Measurements from ENCODE around the gene C22orf23. TPM values are rescaled to one million over a fixed set of nuclear protein-coding genes. Genes with fewer than 3 reads are reported as not detected.

Gene C22orf23
- total RNA-seq, 2 donors from 2014 or later = not detected

DNA sequence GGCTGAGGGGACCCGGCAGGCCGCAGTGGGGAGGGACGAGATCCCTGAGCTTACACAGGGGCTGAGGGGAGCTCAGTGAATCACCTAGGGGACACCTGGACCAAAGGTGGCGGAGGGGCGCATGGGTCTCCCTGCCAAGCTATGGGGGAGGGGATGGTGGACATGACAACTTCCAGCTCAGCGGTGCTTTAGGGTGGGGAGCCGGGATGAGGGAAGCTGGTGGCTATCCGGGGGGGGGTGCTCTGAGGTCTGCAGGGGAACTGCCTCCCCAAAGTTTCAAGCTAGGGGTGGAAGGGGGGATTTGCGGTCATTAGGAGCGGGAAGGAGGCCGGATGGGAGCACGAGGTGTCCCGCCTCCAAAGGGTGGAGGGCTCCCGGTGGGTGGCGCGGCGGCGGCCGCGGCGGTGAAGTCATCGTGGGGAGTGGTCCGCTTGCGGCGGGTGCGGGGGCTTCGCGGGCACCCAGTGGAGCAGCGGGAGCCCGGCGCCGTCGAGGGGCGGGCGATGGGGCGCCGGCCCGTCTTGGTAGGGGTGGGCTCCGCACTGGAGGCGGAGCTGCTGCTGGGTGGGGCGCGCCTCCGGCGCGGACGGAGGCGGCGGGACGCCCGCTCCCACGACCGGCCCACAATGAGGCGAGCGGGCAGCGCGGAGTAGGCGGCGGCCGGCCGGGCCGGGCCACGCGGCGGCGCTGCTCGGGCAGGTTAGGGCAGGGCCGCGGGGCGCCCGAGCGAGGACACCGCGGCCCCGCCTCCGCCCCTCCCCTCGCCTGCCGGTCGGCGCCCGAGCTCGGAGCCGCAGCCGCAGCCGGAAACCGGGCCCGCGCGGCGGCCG is 47.7 kb downstream of the C22orf23 start, which contains the start of gene MICALL1:
MICALL1 (plus strand) TSS at position 764 of the 830 bp plus-strand sequence. CDS start 126 bp downstream, outside the sequence.
- peak in 4 of 7 experiments; percentile 45 to 93 (median 77) for TF ChIP-seq CTCF (IDR thresholded peaks at IDR 0.05)
- TF ChIP-seq POLR2A (IDR thresholded peaks at IDR 0.05) = peak in 1 of 3 donors; percentile 35
- WGBS, 2 donors = 18 to 43% methylated on average over 13 to 26 of the region's 90 CpGs
- intact Hi-C loops (cut with DNase I) = no loop called here
- ATAC-seq (peak; percentile 92), DNase-seq (peak; percentile 79 to 87 (median 82))
- H3K27ac ChIP-seq = peak within 1 kb of the TSS; percentile 25 to 79 (median 78)
- H3K9me3 ChIP-seq = no peaks in the 10 kb centered on the region
- no peaks in the 10 kb centered on the region for H3K36me3 ChIP-seq (replicated peaks in 1 of 2; ENCODE audit: insufficient read depth in 1 of 2, low read depth in 2 of 2)
- peak within 1 kb of the TSS; percentile 54 to 62 for H3K4me3 ChIP-seq
- peaks cover 28% of the 10 kb centered on the region for H3K4me1 ChIP-seq
- H3K27me3 ChIP-seq = no peaks in the 10 kb centered on the region

GRCh38 chr22:37904572-37905533 is 48.5 kb downstream of the C22orf23 start:
- TF ChIP-seq POLR2A (IDR thresholded peaks at IDR 0.05) (no peak), CTCF (IDR thresholded peaks at IDR 0.05) (no peak)
- ATAC-seq (no peak), DNase-seq (peak in 3 of 4 donors; percentile 26 to 60 (median 56))
- Histone ChIP-seq H3K9me3 (no peaks in the 10 kb centered on the region), H3K4me3 (no peak overlapping the region), H3K36me3 (replicated peaks in 1 of 2; ENCODE audit: insufficient read depth in 1 of 2, low read depth in 2 of 2) (no peaks in the 10 kb centered on the region), H3K4me1 (peaks cover 28% of the 10 kb centered on the region), H3K27ac (peak overlapping the region; percentile 25 to 77 (median 73)), H3K27me3 (no peaks in the 10 kb centered on the region)
- intact Hi-C loops (cut with DNase I) = no loop called here
- WGBS, 2 donors = 72 to 78% methylated on average over 9 to 10 of the region's 10 CpGs

- intact Hi-C loops (cut with DNase I) = no loop called here
- Histone ChIP-seq H3K27ac (peak overlapping the region; percentile 74 to 90 (median 83)), H3K36me3 (replicated peaks in 1 of 2; ENCODE audit: insufficient read depth in 1 of 2, low read depth in 2 of 2) (no peaks in the 10 kb centered on the region), H3K4me1 (peaks cover 53% of the 10 kb centered on the region), H3K27me3 (no peaks in the 10 kb centered on the region), H3K9me3 (no peaks in the 10 kb centered on the region), H3K4me3 (no peak overlapping the region)
- DNase-seq (peak; percentile 69 to 88 (median 80)), ATAC-seq (peak; percentile 91)
- 46 to 66% methylated on average over 6 to 9 of the region's 9 CpGs for WGBS, 2 donors
- TF ChIP-seq POLR2A (IDR thresholded peaks at IDR 0.05) (peak in 1 of 3 donors; percentile 49), CTCF (IDR thresholded peaks at IDR 0.05) (peak in 1 of 7 experiments; percentile 2)
Measured at GRCh38 chr22:37898441-37899181, 54.8 kb downstream of the C22orf23 start.

- H3K4me3 ChIP-seq = no peak overlapping the region
- no peak for ATAC-seq
- H3K4me1 ChIP-seq = peaks cover 61% of the 10 kb centered on the region
Measured at GRCh38 chr22:37897807-37898206, 55.6 kb downstream of the C22orf23 start.

More at GRCh38 chr22:37897807-37898206, 55.6 kb downstream of the C22orf23 start:
- WGBS, 2 donors = 88 to 100% methylated on average over 2 of the region's 2 CpGs
- no peak for DNase-seq
- Histone ChIP-seq H3K27ac (peak overlapping the region; percentile 68 to 90 (median 83)), H3K27me3 (no peaks in the 10 kb centered on the region), H3K9me3 (no peaks in the 10 kb centered on the region), H3K36me3 (replicated peaks in 1 of 2; ENCODE audit: insufficient read depth in 1 of 2, low read depth in 2 of 2) (no peaks in the 10 kb centered on the region)
- TF ChIP-seq CTCF (IDR thresholded peaks at IDR 0.05) = no peak
- TF ChIP-seq POLR2A (IDR thresholded peaks at IDR 0.05) = no peak
- intact Hi-C loops (cut with DNase I) = no loop called here

Measured in body of pancreas (tissue), 4 donors.